Suprapubic skin (tissue), 4 donors: ENCODE results near the gene TMEM245. TPM values are rescaled to one million over a fixed set of nuclear protein-coding genes. Genes with fewer than 3 reads are reported as not detected.

ENCODE experiments used
- DNase-seq, 2 donors: peaks; one replicate each; pipeline ENCODE4 v3.0.0-alpha.2; 2019; ENCODE audit warnings: low spot score in 2 of 2
- H3K27ac ChIP-seq: fragments of 200-600 bp; sonication (generic); one replicate; pipeline ENCODE4 v1.5.1; 2019
- H3K27me3 ChIP-seq: fragments of 200-600 bp; sonication (generic); one replicate; pipeline ENCODE4 v1.5.1; 2019
- H3K36me3 ChIP-seq: fragments of 200-600 bp; sonication (generic); one replicate; pipeline ENCODE4 v1.5.1; 2019
- H3K4me1 ChIP-seq: fragments of 200-600 bp; sonication (generic); one replicate; pipeline ENCODE4 v1.5.1; 2019
- H3K4me3 ChIP-seq: fragments of 200-600 bp; sonication (generic); one replicate; pipeline ENCODE4 v1.5.1; 2019; ENCODE audit warnings: mild to moderate bottlenecking
- H3K9me3 ChIP-seq: fragments of 200-600 bp; sonication (generic); one replicate; pipeline ENCODE4 v1.5.1; 2019
- EP300 ChIP-seq: sonication (generic); formaldehyde crosslinking; IDR thresholded peaks from one replicate; pipeline ENCODE4 v1.6.1; 2017; ENCODE audit warnings: antibody characterized with exemption
- POLR2A ChIP-seq, 2 donors: fragments of 450-650 bp; IDR thresholded peaks; one replicate each; pipeline ENCODE4 v1.6.1; 2017; ENCODE audit warnings: antibody characterized with exemption in 2 of 2, mild to moderate bottlenecking in 2 of 2, moderate library complexity in 2 of 2
- POLR2AphosphoS5 ChIP-seq, 3 donors: sonication (generic); formaldehyde crosslinking; IDR thresholded peaks; one replicate each; pipeline ENCODE4 v1.6.1; 2017; ENCODE audit warnings: antibody characterized with exemption in 3 of 3
- WGBS: methylation state at CpG from one replicate; pipeline ENCODE4 v1.1.5; 2018; 5-methylcytosine and 5-hydroxymethylcytosine counted together
- total RNA-seq, 4 donors: library from RNA; depleted of rRNA; stranded (reverse); fragments of >200 nt; gene quantifications; one replicate each; pipeline ENCODE4 v1.1.0, GENCODE V29; 2016
- TF ChIP-seq, protein P1 (sequence below), 2 donors: fragments of 200-600 bp in 1 of 2; fragments of 450-650 bp in 1 of 2; sonication (generic) in 1 of 2; IDR thresholded peaks; one replicate each; pipeline ENCODE4 v1.5.1; 2016 to 2019; ENCODE audit warnings: antibody characterized with exemption in 2 of 2, mild to moderate bottlenecking in 1 of 2, moderate library complexity in 1 of 2

TMEM245 gene
- total RNA-seq, 4 donors from 2014 or later = 38.6 to 58.9 (median 54.3) TPM

DNA sequence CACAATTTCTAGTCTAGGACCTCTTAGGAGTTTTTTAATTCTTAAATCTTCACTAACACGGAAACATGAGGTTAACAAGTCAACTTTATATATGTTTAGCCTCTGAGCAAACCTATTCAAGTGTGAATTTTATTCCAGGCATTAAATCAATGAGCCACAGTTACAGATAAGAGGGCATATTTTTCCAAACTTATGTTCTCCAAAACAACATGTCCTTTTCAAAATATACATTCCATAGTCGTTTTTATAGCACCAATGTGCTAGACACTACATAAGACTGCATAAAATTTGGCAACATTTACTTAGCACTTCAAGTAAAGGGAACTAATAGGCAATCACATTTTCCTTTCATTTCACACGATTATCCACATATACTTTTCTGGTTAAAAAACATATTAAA is 6.5 kb downstream of the TMEM245 start:
- no peaks in the 10 kb centered on the region for H3K36me3 ChIP-seq
- no peaks in the 10 kb centered on the region for H3K9me3 ChIP-seq
- peaks cover 76% of the 10 kb centered on the region for H3K4me1 ChIP-seq
- WGBS = 54% methylated on average over 3 of the region's 3 CpGs
- no peak overlapping the region for H3K27ac ChIP-seq
- TF ChIP-seq EP300 (no peak), POLR2AphosphoS5 (IDR thresholded peaks at IDR 0.05) (no peak), POLR2A (IDR thresholded peaks at IDR 0.05) (no peak)
- TF ChIP-seq, protein P1, sequence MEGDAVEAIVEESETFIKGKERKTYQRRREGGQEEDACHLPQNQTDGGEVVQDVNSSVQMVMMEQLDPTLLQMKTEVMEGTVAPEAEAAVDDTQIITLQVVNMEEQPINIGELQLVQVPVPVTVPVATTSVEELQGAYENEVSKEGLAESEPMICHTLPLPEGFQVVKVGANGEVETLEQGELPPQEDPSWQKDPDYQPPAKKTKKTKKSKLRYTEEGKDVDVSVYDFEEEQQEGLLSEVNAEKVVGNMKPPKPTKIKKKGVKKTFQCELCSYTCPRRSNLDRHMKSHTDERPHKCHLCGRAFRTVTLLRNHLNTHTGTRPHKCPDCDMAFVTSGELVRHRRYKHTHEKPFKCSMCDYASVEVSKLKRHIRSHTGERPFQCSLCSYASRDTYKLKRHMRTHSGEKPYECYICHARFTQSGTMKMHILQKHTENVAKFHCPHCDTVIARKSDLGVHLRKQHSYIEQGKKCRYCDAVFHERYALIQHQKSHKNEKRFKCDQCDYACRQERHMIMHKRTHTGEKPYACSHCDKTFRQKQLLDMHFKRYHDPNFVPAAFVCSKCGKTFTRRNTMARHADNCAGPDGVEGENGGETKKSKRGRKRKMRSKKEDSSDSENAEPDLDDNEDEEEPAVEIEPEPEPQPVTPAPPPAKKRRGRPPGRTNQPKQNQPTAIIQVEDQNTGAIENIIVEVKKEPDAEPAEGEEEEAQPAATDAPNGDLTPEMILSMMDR (IDR thresholded peaks at IDR 0.05) = no peak
- H3K4me3 ChIP-seq = no peak overlapping the region
- H3K27me3 ChIP-seq = no peaks in the 10 kb centered on the region
- DNase-seq = no peak

DNA sequence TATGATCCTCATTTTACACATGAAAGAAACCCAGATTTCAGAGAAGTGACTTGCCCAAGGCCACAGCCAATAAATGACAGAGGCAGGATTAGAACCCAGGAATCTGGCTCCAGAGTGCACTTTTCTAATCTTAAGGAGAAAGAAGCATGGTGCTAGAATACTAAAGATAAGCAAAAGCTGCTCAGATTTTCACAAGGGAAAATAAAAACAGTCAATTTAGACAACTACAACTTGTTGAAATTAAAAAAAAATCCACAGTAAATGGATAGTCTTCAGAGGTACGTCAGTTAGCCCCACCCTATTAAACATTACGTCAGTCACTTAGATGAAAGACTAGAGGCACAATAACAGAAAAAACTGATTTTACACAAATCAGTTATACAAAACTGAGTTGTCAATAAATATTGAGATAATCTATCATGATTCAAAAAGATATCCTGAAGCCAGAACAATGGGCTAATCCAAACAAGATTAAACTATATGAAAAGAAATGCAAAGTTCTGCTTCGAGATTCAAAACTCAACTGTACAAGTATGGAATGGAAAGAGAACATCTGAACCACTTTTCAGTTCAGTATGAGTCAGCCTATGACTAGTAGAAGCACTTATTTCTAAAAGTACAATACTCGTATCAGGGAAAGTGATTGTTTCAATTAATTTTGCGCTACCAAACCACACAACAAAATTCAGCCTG is 9.3 kb downstream of the TMEM245 start:
- H3K27ac ChIP-seq = peak overlapping the region; percentile 52
- WGBS = 21% methylated on average over 5 of the region's 5 CpGs
- no peaks in the 10 kb centered on the region for H3K27me3 ChIP-seq
- no peak overlapping the region for H3K4me3 ChIP-seq
- TF ChIP-seq, protein P1 (IDR thresholded peaks at IDR 0.05) = no peak
- DNase-seq = no peak
- no peaks in the 10 kb centered on the region for H3K36me3 ChIP-seq
- no peaks in the 10 kb centered on the region for H3K9me3 ChIP-seq
- H3K4me1 ChIP-seq = peaks cover 62% of the 10 kb centered on the region

DNA sequence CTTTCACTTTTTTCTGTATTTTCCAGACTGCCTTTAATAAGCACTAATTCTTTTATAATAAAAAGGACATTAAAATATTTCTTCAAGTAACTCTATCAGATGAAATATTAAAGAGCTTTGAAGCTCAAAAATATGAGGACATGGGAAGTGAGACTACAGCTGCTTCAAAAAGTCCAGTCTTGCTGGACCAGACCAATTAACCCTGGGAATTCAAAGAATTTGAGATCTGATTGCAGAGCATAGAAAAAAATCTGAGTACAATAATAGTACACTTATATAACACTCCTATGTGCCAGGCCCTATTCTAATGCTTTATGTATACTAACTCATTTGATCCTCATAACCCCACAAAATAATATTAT is 9.8 kb downstream of the TMEM245 start:
- no peak for TF ChIP-seq POLR2A (IDR thresholded peaks at IDR 0.05)
- no peak for TF ChIP-seq EP300
- TF ChIP-seq POLR2AphosphoS5 (IDR thresholded peaks at IDR 0.05) = no peak
- TF ChIP-seq, protein P1 (IDR thresholded peaks at IDR 0.05) = no peak
- H3K4me1 ChIP-seq = peaks cover 56% of the 10 kb centered on the region
- DNase-seq = no peak
- peak overlapping the region; percentile 52 for H3K27ac ChIP-seq
- no peaks in the 10 kb centered on the region for H3K27me3 ChIP-seq
- H3K9me3 ChIP-seq = no peaks in the 10 kb centered on the region
- H3K4me3 ChIP-seq = no peak overlapping the region
- no peaks in the 10 kb centered on the region for H3K36me3 ChIP-seq

DNA sequence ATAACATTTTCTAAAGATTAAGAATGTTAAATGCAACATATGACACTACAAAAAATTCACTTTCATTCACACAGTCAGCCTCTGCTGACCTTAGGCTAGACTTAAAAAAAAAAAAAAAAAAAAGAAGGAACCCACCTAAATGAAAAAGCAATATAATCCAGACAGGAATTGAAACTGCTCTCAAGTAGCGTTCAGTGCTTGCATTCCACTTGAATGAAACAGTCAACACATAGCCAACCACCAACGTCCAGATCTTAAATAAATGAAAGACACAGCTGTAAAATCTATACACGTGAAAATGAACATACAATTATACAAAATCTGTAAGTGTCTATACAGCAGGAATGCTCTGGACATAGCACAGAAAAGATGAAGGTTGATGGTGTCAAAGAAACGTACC is 11.4 kb downstream of the TMEM245 start:
- Histone ChIP-seq H3K36me3 (no peaks in the 10 kb centered on the region), H3K4me3 (no peak overlapping the region), H3K4me1 (peaks cover 42% of the 10 kb centered on the region), H3K27me3 (no peaks in the 10 kb centered on the region), H3K27ac (no peak overlapping the region), H3K9me3 (no peaks in the 10 kb centered on the region)
- TF ChIP-seq, protein P1 (IDR thresholded peaks at IDR 0.05) = no peak
- no peak for TF ChIP-seq POLR2A (IDR thresholded peaks at IDR 0.05)
- no peak for TF ChIP-seq POLR2AphosphoS5 (IDR thresholded peaks at IDR 0.05)
- no peak for TF ChIP-seq EP300
- WGBS = 65% methylated on average over 4 of the region's 4 CpGs
- no peak for DNase-seq

DNA sequence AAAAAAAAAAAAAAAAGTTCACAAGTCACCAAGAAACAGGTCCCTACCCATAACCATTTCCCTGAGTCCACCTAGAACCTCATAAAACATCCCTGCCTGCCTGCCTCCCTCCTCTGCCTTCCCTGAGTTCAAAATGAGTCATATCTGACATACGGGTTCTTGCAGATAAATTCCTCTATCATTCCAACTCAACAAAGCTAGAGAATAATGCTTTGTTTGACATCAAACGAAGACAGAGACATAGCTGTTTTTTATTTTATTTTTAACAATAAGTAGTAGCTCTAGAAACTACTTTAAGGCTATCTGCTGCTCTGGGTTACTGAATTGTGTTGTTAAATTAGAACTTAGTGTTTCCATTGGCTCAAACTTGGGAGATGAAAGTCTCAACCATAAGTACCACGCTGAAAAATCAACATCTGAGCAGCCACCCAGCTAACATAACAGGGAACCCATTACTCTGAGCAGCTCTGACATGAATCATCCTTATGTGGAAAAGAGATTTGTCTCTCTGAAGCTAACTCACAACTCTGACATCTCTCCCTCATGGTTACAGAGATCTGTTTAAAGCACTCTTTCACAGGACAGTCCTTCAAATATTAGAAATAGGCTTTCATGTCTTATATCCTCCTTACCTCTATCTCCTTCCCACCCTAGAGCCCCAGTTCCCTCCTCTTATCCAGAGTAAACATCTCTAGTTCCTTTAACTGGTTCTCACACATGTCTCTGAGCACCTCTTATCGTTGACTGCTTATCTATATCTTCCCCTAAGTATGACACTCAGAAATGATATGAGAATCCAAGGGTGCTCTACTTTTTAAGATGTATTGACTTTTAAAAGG is 12.1 kb downstream of the TMEM245 start:
- WGBS = 42% methylated on average over 4 of the region's 4 CpGs
- peaks cover 45% of the 10 kb centered on the region for H3K4me1 ChIP-seq

More for the DNA sequence above, 12.1 kb downstream of the TMEM245 start:
- DNase-seq = no peak
- no peak overlapping the region for H3K27ac ChIP-seq
- no peak overlapping the region for H3K4me3 ChIP-seq
- no peaks in the 10 kb centered on the region for H3K36me3 ChIP-seq
- no peaks in the 10 kb centered on the region for H3K9me3 ChIP-seq
- TF ChIP-seq POLR2A (IDR thresholded peaks at IDR 0.05) (no peak), POLR2AphosphoS5 (IDR thresholded peaks at IDR 0.05) (no peak), EP300 (no peak)
- TF ChIP-seq, protein P1 (IDR thresholded peaks at IDR 0.05) = no peak
- H3K27me3 ChIP-seq = no peaks in the 10 kb centered on the region
